CD4-positive, alpha-beta T cell (primary cell): Measurements from ENCODE around the gene NAV2. TPM values are rescaled to one million over a fixed set of nuclear protein-coding genes. Genes with fewer than 3 reads are reported as not detected.

Experiments
- ATAC-seq: fragments of 200-7000 bp; cut with Tn5 transposase; one replicate; pipeline ENCODE4 v1.10.0; 2022; ENCODE audit warnings: mild to moderate bottlenecking; ENCODE audit not compliant: poor library complexity
- CTCF ChIA-PET: fragments of 350-600 bp; sonication (Branson Sonifier 250); formaldehyde crosslinking; loops from one replicate; lab custom pipeline; 2021; ENCODE audit warnings: antibody characterized with exemption, inconsistent platforms; lab: Charles Lee
- POLR2A ChIA-PET: fragments of 350-600 bp; sonication (Branson Sonifier 250); formaldehyde crosslinking; loops from one replicate; lab custom pipeline; 2021; ENCODE audit warnings: antibody characterized with exemption, inconsistent platforms; lab: Charles Lee
- DNase-seq, 14 experiments: peaks; one replicate each; pipeline ENCODE4 v3.0.0-alpha.2; 2013 to 2020; ENCODE audit warnings: mixed read lengths in 2 of 14
- H3K27ac ChIP-seq, 2 donors: one replicate each; pipeline versions ENCODE4 v1.5.1 to v1.7.0; 2013; ENCODE audit warnings: low read length in 2 of 2, low read depth in 1 of 2, mild to moderate bottlenecking in 1 of 2
- H3K27me3 ChIP-seq, 2 experiments: 1 replicate in 1 of 2; 2 replicates in 1 of 2; pipeline versions ENCODE4 v1.6.1 to v1.7.0; 2013; ENCODE audit warnings: low read length in 2 of 2, control low read depth in 1 of 2, mild to moderate bottlenecking in 1 of 2, moderate library complexity in 1 of 2; ENCODE audit not compliant: insufficient read depth in 2 of 2, control insufficient read depth in 1 of 2
- H3K36me3 ChIP-seq: one replicate; pipeline ENCODE4 v1.6.1; 2013; ENCODE audit warnings: low read length, control low read depth; ENCODE audit not compliant: insufficient read depth
- H3K4me1 ChIP-seq: one replicate; pipeline ENCODE4 v1.6.1; 2013; ENCODE audit warnings: low read length, control low read depth; ENCODE audit not compliant: insufficient read depth
- H3K4me3 ChIP-seq: one replicate; pipeline ENCODE4 v1.5.1; 2013; ENCODE audit warnings: mild to moderate bottlenecking, low read length, moderate library complexity
- H3K9me3 ChIP-seq, 2 experiments: 1 replicate in 1 of 2; 2 replicates in 1 of 2; pipeline versions ENCODE4 v1.6.1 to v1.7.0; 2013; ENCODE audit warnings: low read length in 2 of 2, mild to moderate bottlenecking in 2 of 2, control low read depth in 1 of 2, moderate library complexity in 1 of 2; ENCODE audit not compliant: control insufficient read depth in 1 of 2, insufficient read depth in 1 of 2
- H3K27ac Mint-ChIP-seq: one replicate; pipeline ENCODE4 v1.8.0; 2020; ENCODE audit warnings: mixed read lengths
- H3K27me3 Mint-ChIP-seq: one replicate; pipeline ENCODE4 v1.8.0; 2021; ENCODE audit warnings: mixed read lengths
- H3K36me3 Mint-ChIP-seq: one replicate; pipeline ENCODE4 v1.8.0; 2021; ENCODE audit warnings: low read depth, mixed read lengths
- H3K4me1 Mint-ChIP-seq: one replicate; pipeline ENCODE4 v1.8.0; 2021; ENCODE audit warnings: low read depth, mixed read lengths
- H3K4me3 Mint-ChIP-seq: one replicate; pipeline ENCODE4 v1.8.0; 2020; ENCODE audit warnings: mild to moderate bottlenecking, mixed read lengths
- H3K9me3 Mint-ChIP-seq: one replicate; pipeline ENCODE4 v1.8.0; 2020; ENCODE audit warnings: mixed read lengths
- intact Hi-C, 2 experiments: fragments of 100-400 bp; cut with DNase I in 1 of 2; cut with micrococcal nuclease in 1 of 2; formaldehyde crosslinking; loops; one replicate each; pipeline versions ENCODE4 v1.15.1 to v1.9.0; 2023 to 2025; cut with DNase I, micrococcal nuclease
- total RNA-seq, 174 experiments: library from RNA in 2 of 174; stranded (reverse) in 2 of 174; gene quantifications; one replicate each; pipeline ENCODE4 v1.2.3 and lab custom pipeline; 2021 to 2026
- TF ChIP-seq, protein P1 (sequence below): fragments of 200-600 bp; IDR thresholded peaks from one replicate; pipeline ENCODE4 v1.8.0; 2022; ENCODE audit warnings: antibody characterized with exemption, mild to moderate bottlenecking

NAV2 gene
- total RNA-seq, 2 experiments from 2014 or later: 0.55 to 0.64 TPM

DNA sequence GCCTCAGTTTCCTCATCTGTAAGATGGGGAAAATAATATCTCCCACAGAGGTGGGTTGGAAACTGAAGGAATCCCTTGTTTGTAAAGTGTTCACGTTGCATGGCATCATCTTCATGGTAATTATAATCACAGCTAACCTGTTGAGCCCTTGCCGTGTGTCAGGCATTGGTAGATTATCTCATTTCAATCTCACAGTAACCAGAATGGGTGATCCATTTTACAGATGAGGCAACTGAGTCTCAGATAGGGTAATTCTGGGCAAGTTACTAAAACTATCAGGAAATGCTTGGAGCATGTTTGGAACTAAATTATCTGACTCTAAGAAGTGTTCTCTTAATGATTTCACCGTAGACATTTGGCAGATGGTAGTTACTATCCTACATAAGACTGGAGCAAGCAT lies 109.4 kb downstream of the NAV2 start:
- Mint-ChIP-seq H3K27me3 (peaks cover 42% of the 10 kb centered on the region), H3K4me3 (no peak overlapping the region), H3K9me3 (no peaks in the 10 kb centered on the region), H3K36me3 (no peaks in the 10 kb centered on the region), H3K27ac (no peak overlapping the region), H3K4me1 (no peaks in the 10 kb centered on the region)
- Histone ChIP-seq H3K4me3 (no peak overlapping the region), H3K27ac (no peak overlapping the region), H3K4me1 (no peaks in the 10 kb centered on the region), H3K27me3 (peaks cover 3% of the 10 kb centered on the region in 2 experiments), H3K36me3 (no peaks in the 10 kb centered on the region), H3K9me3 (no peaks in the 10 kb centered on the region)
- intact Hi-C loops: no loop called here
- POLR2A ChIA-PET: no interaction called here
- DNase-seq (no peak), ATAC-seq (no peak)
- CTCF ChIA-PET: no interaction called here
- TF ChIP-seq, protein P1, sequence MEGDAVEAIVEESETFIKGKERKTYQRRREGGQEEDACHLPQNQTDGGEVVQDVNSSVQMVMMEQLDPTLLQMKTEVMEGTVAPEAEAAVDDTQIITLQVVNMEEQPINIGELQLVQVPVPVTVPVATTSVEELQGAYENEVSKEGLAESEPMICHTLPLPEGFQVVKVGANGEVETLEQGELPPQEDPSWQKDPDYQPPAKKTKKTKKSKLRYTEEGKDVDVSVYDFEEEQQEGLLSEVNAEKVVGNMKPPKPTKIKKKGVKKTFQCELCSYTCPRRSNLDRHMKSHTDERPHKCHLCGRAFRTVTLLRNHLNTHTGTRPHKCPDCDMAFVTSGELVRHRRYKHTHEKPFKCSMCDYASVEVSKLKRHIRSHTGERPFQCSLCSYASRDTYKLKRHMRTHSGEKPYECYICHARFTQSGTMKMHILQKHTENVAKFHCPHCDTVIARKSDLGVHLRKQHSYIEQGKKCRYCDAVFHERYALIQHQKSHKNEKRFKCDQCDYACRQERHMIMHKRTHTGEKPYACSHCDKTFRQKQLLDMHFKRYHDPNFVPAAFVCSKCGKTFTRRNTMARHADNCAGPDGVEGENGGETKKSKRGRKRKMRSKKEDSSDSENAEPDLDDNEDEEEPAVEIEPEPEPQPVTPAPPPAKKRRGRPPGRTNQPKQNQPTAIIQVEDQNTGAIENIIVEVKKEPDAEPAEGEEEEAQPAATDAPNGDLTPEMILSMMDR: no peak

- H3K27ac Mint-ChIP-seq: no peak overlapping the region
- no peaks in the 10 kb centered on the region for H3K4me1 ChIP-seq
- H3K36me3 Mint-ChIP-seq: no peaks in the 10 kb centered on the region
- no peaks in the 10 kb centered on the region for H3K9me3 ChIP-seq
- TF ChIP-seq, protein P1: no peak
- no peak overlapping the region for H3K27ac ChIP-seq
- intact Hi-C loops: no loop called here
- no peak overlapping the region for H3K4me3 Mint-ChIP-seq
- H3K9me3 Mint-ChIP-seq: no peaks in the 10 kb centered on the region
- H3K27me3 ChIP-seq: peaks cover 3% of the 10 kb centered on the region in 2 experiments
- peaks cover 38% of the 10 kb centered on the region for H3K27me3 Mint-ChIP-seq
- ChIA-PET CTCF (no interaction called here), POLR2A (no interaction called here)
- H3K4me3 ChIP-seq: no peak overlapping the region
- no peak for DNase-seq
- H3K4me1 Mint-ChIP-seq: no peaks in the 10 kb centered on the region
- no peaks in the 10 kb centered on the region for H3K36me3 ChIP-seq
- no peak for ATAC-seq
These were observed 109.9 kb downstream of the NAV2 start for GRCh38 chr11:19822531-19822930.

- peaks cover 3% of the 10 kb centered on the region in 2 experiments for H3K27me3 ChIP-seq
- Mint-ChIP-seq H3K4me3 (no peak overlapping the region), H3K27me3 (peaks cover 14% of the 10 kb centered on the region), H3K4me1 (no peaks in the 10 kb centered on the region), H3K9me3 (no peaks in the 10 kb centered on the region), H3K36me3 (no peaks in the 10 kb centered on the region), H3K27ac (no peak overlapping the region)
- intact Hi-C loops: no loop called here
- H3K4me1 ChIP-seq: no peaks in the 10 kb centered on the region
- H3K27ac ChIP-seq: no peak overlapping the region
- H3K36me3 ChIP-seq: no peaks in the 10 kb centered on the region
- TF ChIP-seq, protein P1: no peak
- DNase-seq (no peak), ATAC-seq (no peak)
- CTCF ChIA-PET: no interaction called here
- POLR2A ChIA-PET: no interaction called here
- H3K4me3 ChIP-seq: no peak overlapping the region
- no peaks in the 10 kb centered on the region for H3K9me3 ChIP-seq
These were observed 114.0 kb downstream of the NAV2 start for GRCh38 chr11:19826606-19827005.
